Astrocyte (in vitro differentiated cells and primary cell): ENCODE results near the gene STAP2. TPM values are rescaled to one million over a fixed set of nuclear protein-coding genes. Genes with fewer than 3 reads are reported as not detected.

ENCODE experiments used
- DNase-seq: peaks from one replicate; pipeline ENCODE4 v3.0.0-alpha.2; 2010; ENCODE audit warnings: low read depth
- FAIRE-seq: peaks from 2 replicates; lab custom pipeline; 2011; peaks lifted over from hg19 to GRCh38; lab: Jason Lieb, UNC
- H2AFZ ChIP-seq: 2 replicates; pipeline ENCODE4 v1.6.0; 2012; ENCODE audit warnings: low read depth, low read length, inconsistent platforms
- H3K27ac ChIP-seq: 2 replicates; pipeline ENCODE4 v1.5.1; 2011; ENCODE audit warnings: low read depth, low read length, inconsistent platforms
- H3K27me3 ChIP-seq: 2 replicates; pipeline ENCODE4 v1.6.0; 2011; ENCODE audit warnings: low read length, inconsistent platforms; ENCODE audit not compliant: insufficient read depth
- H3K36me3 ChIP-seq: 2 replicates; pipeline ENCODE4 v1.5.1; 2011; ENCODE audit warnings: low read length, inconsistent platforms; ENCODE audit not compliant: insufficient read depth
- H3K4me1 ChIP-seq: 2 replicates; pipeline ENCODE4 v1.5.1; 2011; ENCODE audit warnings: low read length, inconsistent platforms; ENCODE audit not compliant: insufficient read depth
- H3K4me2 ChIP-seq: 2 replicates; pipeline ENCODE4 v1.6.0; 2012; ENCODE audit warnings: low read length, inconsistent platforms
- H3K4me3 ChIP-seq: 2 replicates; pipeline ENCODE4 v1.5.1; 2011; ENCODE audit warnings: low read depth, mild to moderate bottlenecking, low read length, inconsistent platforms; ENCODE audit not compliant: insufficient read depth
- H3K79me2 ChIP-seq: 2 replicates; pipeline ENCODE4 v1.6.0; 2012; ENCODE audit warnings: mild to moderate bottlenecking, low read length, inconsistent platforms; ENCODE audit not compliant: insufficient read depth
- H3K9ac ChIP-seq: 2 replicates; pipeline ENCODE4 v1.6.0; 2012; ENCODE audit warnings: mild to moderate bottlenecking, low read length, inconsistent platforms
- H3K9me3 ChIP-seq: 2 replicates; pipeline ENCODE4 v1.5.1; 2012; ENCODE audit warnings: low read depth, mild to moderate bottlenecking, low read length, inconsistent platforms; ENCODE audit not compliant: insufficient read depth
- H4K20me1 ChIP-seq: 2 replicates; pipeline ENCODE4 v1.6.0; 2012; ENCODE audit warnings: low read length, inconsistent platforms; ENCODE audit not compliant: insufficient read depth
- H3K27ac Mint-ChIP-seq: one replicate; pipeline ENCODE4 v1.8.0; 2021; ENCODE audit warnings: mild to moderate bottlenecking, mixed read lengths; ENCODE audit not compliant: unreplicated experiment
- H3K27me3 Mint-ChIP-seq: one replicate; pipeline ENCODE4 v1.8.0; 2021; ENCODE audit warnings: low read depth, mixed read lengths; ENCODE audit not compliant: unreplicated experiment
- H3K36me3 Mint-ChIP-seq: one replicate; pipeline ENCODE4 v1.8.0; 2021; ENCODE audit warnings: low read depth, mixed read lengths; ENCODE audit not compliant: unreplicated experiment
- H3K4me1 Mint-ChIP-seq: one replicate; pipeline ENCODE4 v1.8.0; 2021; ENCODE audit warnings: low read depth, mixed read lengths; ENCODE audit not compliant: unreplicated experiment
- H3K4me3 Mint-ChIP-seq: one replicate; pipeline ENCODE4 v1.8.0; 2021; ENCODE audit warnings: mild to moderate bottlenecking, moderate library complexity, mixed read lengths; ENCODE audit not compliant: unreplicated experiment
- H3K9me3 Mint-ChIP-seq: one replicate; pipeline ENCODE4 v1.8.0; 2021; ENCODE audit warnings: mild to moderate bottlenecking, mixed read lengths; ENCODE audit not compliant: unreplicated experiment
- EZH2 ChIP-seq: IDR thresholded peaks from 2 replicates; pipeline ENCODE4 v1.6.1; 2012; ENCODE audit warnings: mild to moderate bottlenecking, low read length, inconsistent platforms; ENCODE audit not compliant: insufficient read depth
- total RNA-seq: library from RNA; stranded (reverse); gene quantifications from 2 replicates; pipeline ENCODE4 v1.2.1, GENCODE V29; 2021
- TF ChIP-seq, protein P1 (sequence below): IDR thresholded peaks from 2 replicates; pipeline ENCODE4 v1.5.1; 2011; ENCODE audit warnings: low read depth, mild to moderate bottlenecking, inconsistent platforms, low read length, moderate library complexity; ENCODE audit not compliant: insufficient read depth

Gene STAP2
- total RNA-seq, 1 donor from 2014 or later: 5.3 TPM

DNA sequence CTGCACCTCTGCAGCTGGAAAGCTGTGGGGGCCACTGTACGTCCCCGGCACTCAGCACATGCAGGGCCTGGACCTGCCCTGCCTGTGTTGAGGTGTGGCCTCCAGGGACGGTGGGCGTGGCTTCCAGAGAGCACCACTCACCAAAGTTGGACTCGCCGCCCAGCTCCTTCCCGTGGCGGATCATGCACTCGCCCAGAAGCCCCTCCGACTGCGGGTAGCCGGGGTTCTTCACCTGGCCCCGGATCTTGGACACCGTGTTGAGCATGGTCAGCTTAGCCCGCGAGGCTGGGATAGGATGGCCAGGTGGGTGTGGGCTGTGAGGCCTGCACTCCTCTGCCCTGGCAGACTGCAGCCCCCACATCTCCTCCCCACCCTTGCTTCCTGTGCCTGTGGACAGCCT is 26.7 kb upstream of the STAP2 start:
- no peak overlapping the region for H3K27ac Mint-ChIP-seq
- H3K79me2 ChIP-seq: peaks cover 43% of the 10 kb centered on the region
- DNase-seq: no peak

DNA sequence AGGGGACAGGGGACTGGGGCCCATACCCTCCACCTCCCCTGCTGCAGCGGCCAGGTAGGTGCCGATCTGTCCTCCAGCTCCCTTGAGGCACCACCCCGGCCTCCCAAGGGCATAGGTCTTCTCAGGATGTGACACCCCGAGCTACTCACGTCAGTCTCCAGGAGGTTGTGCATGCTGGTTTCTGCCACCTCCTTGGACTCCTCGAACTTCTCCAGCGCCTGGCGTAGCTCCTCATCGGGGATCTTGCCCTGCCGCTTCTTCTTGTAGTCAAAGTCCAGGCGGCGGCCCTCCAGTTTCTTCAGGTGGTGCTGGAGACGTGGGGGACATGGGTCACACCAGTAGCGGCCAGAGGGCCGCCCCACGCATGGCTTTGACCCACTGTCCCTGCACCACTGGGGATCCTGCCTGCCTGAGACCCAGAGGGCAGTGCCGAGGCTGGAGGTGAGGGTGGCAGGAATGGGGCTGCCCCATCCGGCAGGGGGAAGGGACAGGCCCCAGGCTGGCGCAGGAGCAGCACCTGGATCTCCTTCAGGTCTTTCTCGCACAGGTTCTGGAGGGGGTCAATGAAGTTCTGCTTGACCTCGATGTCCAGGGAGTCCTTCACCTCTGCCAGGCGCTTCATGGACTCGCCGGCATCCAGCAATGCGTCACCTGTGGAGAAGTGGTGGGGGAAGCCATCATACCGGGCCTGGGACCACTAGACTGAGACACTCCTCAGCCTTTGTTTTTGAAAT is 25.1 kb upstream of the STAP2 start:
- Histone ChIP-seq H3K27ac (no peak overlapping the region), H2AFZ (no peak overlapping the region)
- no peaks in the 10 kb centered on the region for H3K9me3 Mint-ChIP-seq

More for the DNA sequence above, 26.7 kb upstream of the STAP2 start:
- Histone ChIP-seq H3K4me2 (no peak overlapping the region), H4K20me1 (peaks cover 63% of the 10 kb centered on the region), H3K4me1 (peaks cover 22% of the 10 kb centered on the region), H3K36me3 (peaks cover 6% of the 10 kb centered on the region), H3K4me3 (no peak overlapping the region), H3K9ac (no peak overlapping the region), H3K27me3 (no peaks in the 10 kb centered on the region), H3K27ac (no peak overlapping the region), H2AFZ (no peak overlapping the region), H3K9me3 (no peaks in the 10 kb centered on the region)
- no peak for FAIRE-seq
- Mint-ChIP-seq H3K36me3 (peaks cover 2% of the 10 kb centered on the region), H3K27me3 (no peaks in the 10 kb centered on the region), H3K4me1 (peaks cover 9% of the 10 kb centered on the region), H3K9me3 (no peaks in the 10 kb centered on the region), H3K4me3 (no peak overlapping the region)
- no peak for TF ChIP-seq EZH2
- TF ChIP-seq, protein P1, sequence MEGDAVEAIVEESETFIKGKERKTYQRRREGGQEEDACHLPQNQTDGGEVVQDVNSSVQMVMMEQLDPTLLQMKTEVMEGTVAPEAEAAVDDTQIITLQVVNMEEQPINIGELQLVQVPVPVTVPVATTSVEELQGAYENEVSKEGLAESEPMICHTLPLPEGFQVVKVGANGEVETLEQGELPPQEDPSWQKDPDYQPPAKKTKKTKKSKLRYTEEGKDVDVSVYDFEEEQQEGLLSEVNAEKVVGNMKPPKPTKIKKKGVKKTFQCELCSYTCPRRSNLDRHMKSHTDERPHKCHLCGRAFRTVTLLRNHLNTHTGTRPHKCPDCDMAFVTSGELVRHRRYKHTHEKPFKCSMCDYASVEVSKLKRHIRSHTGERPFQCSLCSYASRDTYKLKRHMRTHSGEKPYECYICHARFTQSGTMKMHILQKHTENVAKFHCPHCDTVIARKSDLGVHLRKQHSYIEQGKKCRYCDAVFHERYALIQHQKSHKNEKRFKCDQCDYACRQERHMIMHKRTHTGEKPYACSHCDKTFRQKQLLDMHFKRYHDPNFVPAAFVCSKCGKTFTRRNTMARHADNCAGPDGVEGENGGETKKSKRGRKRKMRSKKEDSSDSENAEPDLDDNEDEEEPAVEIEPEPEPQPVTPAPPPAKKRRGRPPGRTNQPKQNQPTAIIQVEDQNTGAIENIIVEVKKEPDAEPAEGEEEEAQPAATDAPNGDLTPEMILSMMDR: no peak

More for the DNA sequence above, 25.1 kb upstream of the STAP2 start:
- DNase-seq: no peak
- peaks cover 27% of the 10 kb centered on the region for H3K79me2 ChIP-seq
- no peak overlapping the region for H3K4me2 ChIP-seq
- Mint-ChIP-seq H3K4me3 (no peak overlapping the region), H3K4me1 (peaks cover 3% of the 10 kb centered on the region), H3K27ac (no peak overlapping the region), H3K27me3 (no peaks in the 10 kb centered on the region), H3K36me3 (peaks cover 2% of the 10 kb centered on the region)
- no peaks in the 10 kb centered on the region for H3K9me3 ChIP-seq
- no peak for FAIRE-seq
- peaks cover 7% of the 10 kb centered on the region for H3K4me1 ChIP-seq
- no peak overlapping the region for H3K9ac ChIP-seq
- H3K36me3 ChIP-seq: peaks cover 6% of the 10 kb centered on the region
- no peak for TF ChIP-seq EZH2
- TF ChIP-seq, protein P1: no peak
- H4K20me1 ChIP-seq: peaks cover 60% of the 10 kb centered on the region
- H3K27me3 ChIP-seq: no peaks in the 10 kb centered on the region
- no peak overlapping the region for H3K4me3 ChIP-seq
